H1 (cell line): ENCODE results near the gene ZNF334. TPM values are rescaled to one million over a fixed set of nuclear protein-coding genes. Genes with fewer than 3 reads are reported as not detected.

ENCODE experiments used
- CTCF ChIA-PET: fragments of 300-600 bp; sonication (Branson Sonifier 250); formaldehyde crosslinking; loops from one replicate; lab custom pipeline; 2021; ENCODE audit not compliant: partially characterized antibody; lab: Charles Lee
- POLR2A ChIA-PET: fragments of 300-600 bp; sonication (Branson Sonifier 250); formaldehyde crosslinking; loops from one replicate; lab custom pipeline; 2021; ENCODE audit warnings: inconsistent platforms; ENCODE audit not compliant: partially characterized antibody; lab: Charles Lee
- DNase-seq, 2 experiments: peaks; one replicate each; pipeline versions ENCODE4 v3.0.0 to v3.0.0-alpha.2; 2010 to 2022; ENCODE audit warnings: low spot score in 2 of 2, low read depth in 1 of 2, mixed read lengths in 1 of 2
- FAIRE-seq: peaks from 2 replicates; lab custom pipeline; 2011; peaks lifted over from hg19 to GRCh38; lab: Jason Lieb, UNC
- H2AFZ ChIP-seq: 2 replicates; pipeline ENCODE4 v1.8.1; 2012; ENCODE audit warnings: low read length, inconsistent platforms
- H2AK5ac ChIP-seq: 2 replicates; pipeline ENCODE4 v1.6.1; 2013; ENCODE audit warnings: low read depth, low read length
- H2BK120ac ChIP-seq: replicated peaks from 2 replicates; pipeline ENCODE3; 2013; ENCODE audit warnings: low read depth, low read length, inconsistent platforms
- H2BK12ac ChIP-seq: 2 replicates; pipeline ENCODE4 v1.6.1; 2013; ENCODE audit warnings: low read depth, low read length
- H2BK15ac ChIP-seq: 2 replicates; pipeline ENCODE4 v1.6.1; 2013; ENCODE audit warnings: low read length
- H2BK20ac ChIP-seq: 2 replicates; pipeline ENCODE4 v1.6.1; 2013; ENCODE audit warnings: low read length
- H2BK5ac ChIP-seq: 2 replicates; pipeline ENCODE4 v1.6.1; 2013; ENCODE audit warnings: low read depth, low read length
- H3K14ac ChIP-seq: 2 replicates; pipeline ENCODE4 v1.6.1; 2013; ENCODE audit warnings: inconsistent platforms; ENCODE audit not compliant: insufficient read length
- H3K18ac ChIP-seq: 2 replicates; pipeline ENCODE4 v1.6.1; 2013; ENCODE audit warnings: low read length; ENCODE audit errors: extremely low read depth
- H3K23ac ChIP-seq: 2 replicates; pipeline ENCODE4 v1.6.1; 2013; ENCODE audit warnings: inconsistent platforms; ENCODE audit not compliant: insufficient read length
- H3K23me2 ChIP-seq: 2 replicates; pipeline ENCODE4 v1.6.1; 2013; ENCODE audit warnings: low read depth, low read length
- H3K27ac ChIP-seq: 2 replicates; pipeline ENCODE4 v1.6.1; 2011; ENCODE audit warnings: low read depth, low read length, inconsistent platforms
- H3K27me3 ChIP-seq, 4 experiments: replicated peaks in 1 of 4; 1 replicate in 1 of 4; 2 replicates in 3 of 4; pipeline versions ENCODE4 v1.6.1 to v1.8.1; 2011 to 2013; ENCODE audit warnings: low read length in 3 of 4, mild to moderate bottlenecking in 3 of 4, inconsistent platforms in 2 of 4, mixed read lengths in 2 of 4, moderate library complexity in 1 of 4; ENCODE audit not compliant: control insufficient read depth in 3 of 4, insufficient read depth in 3 of 4; ENCODE audit errors: extremely low read depth in 1 of 4
- H3K36me3 ChIP-seq, 4 experiments: 2 replicates each; pipeline versions ENCODE4 v1.6.1 to v1.8.1; 2011 to 2013; ENCODE audit warnings: mild to moderate bottlenecking in 4 of 4, low read length in 3 of 4, moderate library complexity in 2 of 4, control low read depth in 1 of 4, inconsistent platforms in 1 of 4; ENCODE audit not compliant: insufficient read depth in 4 of 4, control insufficient read depth in 2 of 4
- H3K4ac ChIP-seq: replicated peaks from 2 replicates; pipeline ENCODE3; 2013; ENCODE audit warnings: low read length, low read depth, mixed read lengths, inconsistent platforms; ENCODE audit not compliant: insufficient read length
- H3K4me1 ChIP-seq, 4 experiments: replicated peaks in 1 of 4; 1 replicate in 1 of 4; 2 replicates in 3 of 4; pipeline versions ENCODE4 v1.6.1 to v1.8.1; 2011 to 2013; ENCODE audit warnings: low read length in 3 of 4, inconsistent platforms in 2 of 4, mixed read lengths in 1 of 4; ENCODE audit not compliant: insufficient read depth in 4 of 4, control insufficient read depth in 3 of 4
- H3K4me2 ChIP-seq, 2 experiments: 2 replicates each; pipeline versions ENCODE4 v1.6.1 to v1.8.1; 2011 to 2013; ENCODE audit warnings: low read depth in 2 of 2, low read length in 2 of 2, control low read depth in 1 of 2, inconsistent platforms in 1 of 2, mild to moderate bottlenecking in 1 of 2; ENCODE audit not compliant: insufficient read depth in 1 of 2
- H3K4me3 ChIP-seq, 4 experiments: fragments of 200-600, 300-600 bp in 1 of 4; sonication (generic), shearing (Covaris generic), sonication (Bioruptor Twin) in 1 of 4; 2 replicates each; pipeline versions ENCODE4 v1.5.1 to v1.8.1; 2011 to 2016; ENCODE audit warnings: low read length in 4 of 4, low read depth in 3 of 4, control low read depth in 2 of 4, inconsistent platforms in 2 of 4, mild to moderate bottlenecking in 2 of 4, mixed read lengths in 1 of 4, moderate library complexity in 1 of 4; ENCODE audit not compliant: insufficient read depth in 2 of 4; ENCODE audit errors: extremely low read depth in 1 of 4
- H3K56ac ChIP-seq: replicated peaks from 2 replicates; pipeline ENCODE3; 2013; ENCODE audit warnings: low read depth, mild to moderate bottlenecking, mixed read lengths, low read length, inconsistent platforms; ENCODE audit not compliant: insufficient read length
- H3K79me1 ChIP-seq: 2 replicates; pipeline ENCODE4 v1.6.1; 2013; ENCODE audit warnings: low read depth, low read length, control low read depth
- H3K79me2 ChIP-seq, 2 experiments: 2 replicates each; pipeline versions ENCODE4 v1.6.1 to v1.8.1; 2012 to 2013; ENCODE audit warnings: low read length in 2 of 2, mild to moderate bottlenecking in 2 of 2, inconsistent platforms in 1 of 2; ENCODE audit not compliant: insufficient read depth in 2 of 2, control insufficient read depth in 1 of 2
- H3K9ac ChIP-seq, 4 experiments: replicated peaks in 1 of 4; 1 replicate in 1 of 4; 2 replicates in 3 of 4; pipeline versions ENCODE4 v1.6.1 to v1.8.1; 2011 to 2013; ENCODE audit warnings: low read depth in 3 of 4, low read length in 3 of 4, control low read depth in 2 of 4, mild to moderate bottlenecking in 2 of 4, moderate library complexity in 2 of 4, inconsistent platforms in 1 of 4; ENCODE audit errors: extremely low read depth in 1 of 4
- H3K9me3 ChIP-seq, 2 experiments: 2 replicates each; pipeline versions ENCODE4 v1.6.1 to v1.8.1; 2012 to 2013; ENCODE audit warnings: mild to moderate bottlenecking in 2 of 2, moderate library complexity in 2 of 2, control low read depth in 1 of 2, inconsistent platforms in 1 of 2, low read depth in 1 of 2, low read length in 1 of 2, mixed read lengths in 1 of 2; ENCODE audit not compliant: insufficient read depth in 2 of 2
- H4K20me1 ChIP-seq, 2 experiments: replicated peaks in 1 of 2; 2 replicates each; pipeline versions ENCODE3 to v1.8.1; 2011 to 2013; ENCODE audit warnings: inconsistent platforms in 2 of 2, low read length in 2 of 2, mild to moderate bottlenecking in 1 of 2; ENCODE audit not compliant: insufficient read depth in 2 of 2, control insufficient read depth in 1 of 2
- H4K5ac ChIP-seq: 2 replicates; pipeline ENCODE4 v1.6.1; 2013; ENCODE audit warnings: low read length, low read depth, mixed read lengths, inconsistent platforms; ENCODE audit not compliant: insufficient read length
- H4K8ac ChIP-seq: 2 replicates; pipeline ENCODE4 v1.8.0; 2013; ENCODE audit warnings: mild to moderate bottlenecking, moderate library complexity, low read length, inconsistent platforms; ENCODE audit not compliant: insufficient read depth; ENCODE audit errors: extremely low read depth
- H4K91ac ChIP-seq: replicated peaks from 2 replicates; pipeline ENCODE3; 2013; ENCODE audit warnings: low read length, mixed read lengths, inconsistent platforms; ENCODE audit not compliant: insufficient read length
- CHD2 ChIP-seq: IDR thresholded peaks from 2 replicates; pipeline ENCODE4 v1.6.1; 2012; ENCODE audit warnings: low read length, improper control_type of control experiment
- GTF2F1 ChIP-seq: IDR thresholded peaks from 2 replicates; pipeline ENCODE4 v1.6.1; 2012; ENCODE audit warnings: low read depth, low read length, improper control_type of control experiment, borderline replicate concordance
- POLR2A ChIP-seq, 2 experiments: IDR thresholded peaks; 1 replicate in 1 of 2; 2 replicates in 1 of 2; pipeline ENCODE4 v1.6.1; 2011; ENCODE audit warnings: low read depth in 2 of 2, low read length in 2 of 2, mild to moderate bottlenecking in 2 of 2; ENCODE audit errors: control extremely low read depth in 1 of 2
- WGBS, 2 experiments: shearing (Covaris generic) in 1 of 2; methylation state at CpG; one replicate each; pipeline versions ENCODE4 v1.1.6 to v1.1.7; 2013 to 2015; ENCODE audit warnings: low lambda C conversion rate in 2 of 2, mixed read lengths in 2 of 2, inconsistent platforms in 1 of 2, low coverage in 1 of 2, missing lambda C conversion rate in 1 of 2; ENCODE audit not compliant: insufficient replicate concordance in 2 of 2, insufficient coverage in 1 of 2, insufficient read length in 1 of 2; ENCODE audit errors: extremely low coverage in 1 of 2, missing lambda C conversion rate in 1 of 2; 5-methylcytosine and 5-hydroxymethylcytosine counted together
- polyA plus RNA-seq, 7 experiments: library from polyadenylated mRNA; depleted of rRNA in 3 of 7; stranded (reverse) in 5 of 7; unstranded in 2 of 7; fragments of >200 nt in 5 of 7; fragments of 200-250 nt in 2 of 7; gene quantifications; 1 replicate in 5 of 7; 2 replicates in 1 of 7; 4 replicates in 1 of 7; pipeline versions ENCODE4 v1.2.1 to v1.2.3, GENCODE V29; 2011 to 2013; ENCODE audit warnings: missing spikeins in 2 of 7, mixed read lengths in 2 of 7
- total RNA-seq: library from RNA; stranded (reverse); fragmentation: NEBNext Ultra II Directional; extraction: Animal tissue kit (Norgen Biotek cat#: 25700); gene quantifications from 2 replicates; pipeline ENCODE4 v1.2.1, GENCODE V29; 2021

ZNF334 gene
- total and polyA plus RNA-seq, 2 of the 8 experiments (the other 6 are each of a cell fraction or from before 2014, with no cell fraction given): 8.8 to 17.8 TPM

GRCh38 chr20:46501337-46501942 is 11.9 kb downstream of the ZNF334 start:
- Histone ChIP-seq H3K14ac (no peak overlapping the region), H4K8ac (no peak overlapping the region), H2BK120ac (no peak overlapping the region), H3K79me2 (no peaks in the 10 kb centered on the region), H2AFZ (no peak overlapping the region), H3K18ac (no peak overlapping the region), H3K4me3 (peak overlapping the region in 1 of 4 experiments; percentile 39; a peak in 1 of 8 replicates), H3K4me1 (no peaks in the 10 kb centered on the region), H3K36me3 (peaks cover 10 to 86% (median 54%) of the 10 kb centered on the region in 4 experiments), H2AK5ac (no peak overlapping the region), H2BK5ac (no peak overlapping the region), H3K56ac (no peak overlapping the region), H3K27me3 (no peaks in the 10 kb centered on the region), H2BK15ac (no peak overlapping the region), H3K23me2 (no peaks in the 10 kb centered on the region), H4K91ac (no peak overlapping the region), H3K79me1 (no peaks in the 10 kb centered on the region), H4K20me1 (no peaks in the 10 kb centered on the region), H3K9me3 (peaks cover 75 to 77% of the 10 kb centered on the region in 2 experiments), H3K4me2 (no peak overlapping the region), H3K4ac (no peak overlapping the region), H4K5ac (no peak overlapping the region), H3K23ac (no peak overlapping the region), H2BK20ac (no peak overlapping the region), H2BK12ac (no peak overlapping the region), H3K27ac (no peak overlapping the region), H3K9ac (no peak overlapping the region)
- FAIRE-seq (peak; percentile 19), DNase-seq (no peak)
- POLR2A ChIA-PET: no interaction called here
- CTCF ChIA-PET: no interaction called here
- WGBS, 2 experiments: 95% methylated on average over 5 of the region's 5 CpGs; no CpG with 5 or more reads in 1 of the 2 experiments
- TF ChIP-seq CHD2 (no peak), GTF2F1 (peak; percentile 65; the same call in 1 of the 2 replicates), POLR2A (IDR thresholded peaks at IDR 0.05; ENCODE audit: control extremely low read depth in 1 of 2, low read depth in 2 of 2, low read length in 2 of 2) (0 out of 3 replicates have a peak, but pooled peaks of 1 of the 2 experiments have one; percentile 39)
